IMR-90 (cell line): ENCODE measurements around the gene FRMPD4. TPM values are rescaled to one million over a fixed set of nuclear protein-coding genes. Genes with fewer than 3 reads are reported as not detected.

Experiments used
- ATAC-seq: fragments of 200-7000 bp; cut with Tn5 transposase; 2 replicates; pipeline ENCODE4 v1.9.1; 2020; ENCODE audit warnings: low read depth, mild to moderate bottlenecking, moderate library complexity
- BruUV-seq: library from RNA; stranded (reverse); fragments of 400-500 nt; replicated peaks from 2 replicates; lab custom pipeline; 2021; lab: Mats Ljungman, UMichigan
- CTCF ChIA-PET: fragments of 300-600 bp; formaldehyde crosslinking; extraction: SDS; loops from one replicate; lab custom pipeline; 2021; ENCODE audit warnings: antibody characterized with exemption; lab: Yijun Ruan, JAX
- POLR2A ChIA-PET: fragments of 300-600 bp; sonication (Branson Sonifier 250); formaldehyde crosslinking; loops from one replicate; lab custom pipeline; 2022; ENCODE audit warnings: antibody characterized with exemption; ENCODE audit not compliant: unreplicated experiment; lab: Charles Lee
- DNase-seq: peaks from one replicate; pipeline ENCODE4 v3.0.0; 2013
- H2AFZ ChIP-seq: replicated peaks from 2 replicates; pipeline ENCODE3; 2013; ENCODE audit warnings: low read length, mild to moderate bottlenecking; ENCODE audit not compliant: poor library complexity
- H2AK5ac ChIP-seq: 2 replicates; pipeline ENCODE4 v1.6.1; 2013; ENCODE audit warnings: low read depth, low read length, inconsistent platforms
- H2AK9ac ChIP-seq: replicated peaks from 2 replicates; pipeline ENCODE3; 2013; ENCODE audit warnings: mild to moderate bottlenecking, low read depth, low read length, moderate library complexity; ENCODE audit not compliant: poor library complexity
- H2BK120ac ChIP-seq: 2 replicates; pipeline ENCODE4 v1.6.1; 2013; ENCODE audit warnings: low read depth, low read length, inconsistent platforms
- H2BK15ac ChIP-seq: 3 replicates; pipeline ENCODE4 v1.6.1; 2013; ENCODE audit warnings: low read depth, low read length, inconsistent platforms
- H2BK20ac ChIP-seq: 2 replicates; pipeline ENCODE4 v1.6.1; 2013; ENCODE audit warnings: low read depth, mild to moderate bottlenecking, inconsistent platforms, low read length, moderate library complexity
- H2BK5ac ChIP-seq: 2 replicates; pipeline ENCODE4 v1.6.1; 2013; ENCODE audit warnings: mild to moderate bottlenecking, low read depth, low read length, inconsistent platforms; ENCODE audit not compliant: poor library complexity, severe bottlenecking
- H3K14ac ChIP-seq: replicated peaks from 2 replicates; pipeline ENCODE4 v1.6.1; 2013; ENCODE audit warnings: low read depth, low read length, inconsistent platforms
- H3K18ac ChIP-seq: 2 replicates; pipeline ENCODE4 v1.6.1; 2013; ENCODE audit warnings: low read depth, low read length, control low read depth
- H3K23ac ChIP-seq: 2 replicates; pipeline ENCODE4 v1.6.1; 2013; ENCODE audit warnings: low read depth, low read length, inconsistent platforms
- H3K27ac ChIP-seq: 2 replicates; pipeline ENCODE4 v1.5.1; 2013; ENCODE audit warnings: mild to moderate bottlenecking, control low read depth, low read length; ENCODE audit not compliant: insufficient read depth
- H3K27me3 ChIP-seq: 2 replicates; pipeline ENCODE4 v1.6.1; 2013; ENCODE audit warnings: low read length; ENCODE audit not compliant: control insufficient read depth, insufficient read depth
- H3K36me3 ChIP-seq: 2 replicates; pipeline ENCODE4 v1.6.1; 2013; ENCODE audit warnings: low read length, mixed read lengths; ENCODE audit not compliant: control insufficient read depth, insufficient read depth
- H3K4ac ChIP-seq: 2 replicates; pipeline ENCODE4 v1.6.1; 2013; ENCODE audit warnings: low read depth, low read length, inconsistent platforms
- H3K4me1 ChIP-seq: 2 replicates; pipeline ENCODE4 v1.6.1; 2013; ENCODE audit warnings: low read length, mixed read lengths; ENCODE audit not compliant: control insufficient read depth, insufficient read depth
- H3K4me2 ChIP-seq: 2 replicates; pipeline ENCODE4 v1.6.1; 2013; ENCODE audit warnings: low read depth, mild to moderate bottlenecking, control low read depth, low read length, moderate library complexity
- H3K4me3 ChIP-seq: 2 replicates; pipeline ENCODE4 v1.5.1; 2013; ENCODE audit warnings: low read depth, mild to moderate bottlenecking, control low read depth, low read length, moderate library complexity; ENCODE audit not compliant: insufficient read depth
- H3K56ac ChIP-seq: 2 replicates; pipeline ENCODE4 v1.6.1; 2013; ENCODE audit warnings: low read length, inconsistent platforms; ENCODE audit not compliant: insufficient read depth; ENCODE audit errors: extremely low read depth
- H3K79me1 ChIP-seq, 2 experiments: 2 replicates each; pipeline ENCODE4 v1.6.1; 2013; ENCODE audit warnings: low read length in 2 of 2, inconsistent platforms in 1 of 2, low read depth in 1 of 2
- H3K9ac ChIP-seq: 2 replicates; pipeline ENCODE4 v1.6.1; 2013; ENCODE audit warnings: low read depth, low read length, control low read depth
- H3K9me1 ChIP-seq: 2 replicates; pipeline ENCODE4 v1.6.1; 2013; ENCODE audit warnings: low read length, inconsistent platforms; ENCODE audit not compliant: insufficient read depth
- H3K9me3 ChIP-seq: 2 replicates; pipeline ENCODE4 v1.6.1; 2013; ENCODE audit warnings: low read length; ENCODE audit not compliant: control insufficient read depth, insufficient read depth
- H4K20me1 ChIP-seq: 2 replicates; pipeline ENCODE4 v1.6.1; 2013; ENCODE audit warnings: low read length, inconsistent platforms; ENCODE audit not compliant: insufficient read depth
- H4K5ac ChIP-seq: 2 replicates; pipeline ENCODE4 v1.6.1; 2013; ENCODE audit warnings: mild to moderate bottlenecking, low read depth, low read length, control low read depth
- H4K8ac ChIP-seq, 2 experiments: 2 replicates each; pipeline ENCODE4 v1.6.1; 2013; ENCODE audit warnings: low read depth in 2 of 2, low read length in 2 of 2, control low read depth in 1 of 2, inconsistent platforms in 1 of 2
- H4K91ac ChIP-seq: 2 replicates; pipeline ENCODE4 v1.6.1; 2013; ENCODE audit warnings: low read depth, low read length, inconsistent platforms; ENCODE audit not compliant: insufficient read depth
- FOS ChIP-seq: fragments of 150-350 bp; IDR thresholded peaks from 2 replicates; pipeline ENCODE4 v1.6.1; 2016; ENCODE audit warnings: low read depth, low read length
- MAZ ChIP-seq: IDR thresholded peaks from 2 replicates; pipeline ENCODE4 v1.6.1; 2012; ENCODE audit warnings: low read depth, mild to moderate bottlenecking, low read length, improper control_type of control experiment, moderate library complexity, borderline replicate concordance
- MXI1 ChIP-seq: IDR thresholded peaks from 2 replicates; pipeline ENCODE4 v1.6.1; 2012; ENCODE audit warnings: low read depth, mild to moderate bottlenecking, low read length, moderate library complexity, borderline replicate concordance
- RFX5 ChIP-seq: IDR thresholded peaks from 2 replicates; pipeline ENCODE4 v1.8.0; 2012; ENCODE audit warnings: low read depth, mild to moderate bottlenecking, low read length, moderate library complexity
- USF2 ChIP-seq: fragments of 150-350 bp; IDR thresholded peaks from 2 replicates; pipeline ENCODE4 v1.6.1; 2017; ENCODE audit warnings: mild to moderate bottlenecking, antibody characterized with exemption, low read length, low read depth
- WGBS, 2 experiments: methylation state at CpG; one replicate each; pipeline versions ENCODE4 v1.1.5 to v1.1.7; 2013; ENCODE audit warnings: missing lambda C conversion rate in 2 of 2; ENCODE audit not compliant: insufficient read length in 1 of 2; ENCODE audit errors: extremely low coverage in 2 of 2; 5-methylcytosine and 5-hydroxymethylcytosine counted together
- dilution Hi-C: fragments of 300-500 bp; cut with HindIII; formaldehyde crosslinking; loops from one replicate; pipeline ENCODE4 v1.14.3; 2018; ENCODE audit warnings: low sequenced_read_pairs; ENCODE audit not compliant: unreplicated experiment
- in situ Hi-C: fragments of 300-500 bp; cut with MboI; formaldehyde crosslinking; loops from 3 replicates; pipeline ENCODE4 v1.14.3; 2019; ENCODE audit warnings: low sequenced_read_pairs, inconsistent platforms, mixed read lengths
- intact Hi-C: fragments of 100-400 bp; cut with micrococcal nuclease; formaldehyde crosslinking; loops from 2 replicates; pipeline ENCODE4 v1.10.0; 2022
- polyA plus RNA-seq, 3 experiments: library from polyadenylated mRNA; depleted of rRNA; stranded (reverse); fragments of >200 nt; gene quantifications; 2 replicates each; pipeline ENCODE4 v1.2.3, GENCODE V29; 2012; ENCODE audit warnings: low replicate concordance in 1 of 3
- total RNA-seq: library from RNA; depleted of rRNA; stranded (reverse); fragments of >200 nt; gene quantifications from 2 replicates; pipeline ENCODE4 v1.2.3, GENCODE V29; 2012

Gene FRMPD4
- total and polyA plus RNA-seq, 2 of the 4 experiments (the other 2 are of a cell fraction): 0.53 to 1.1 TPM

DNA sequence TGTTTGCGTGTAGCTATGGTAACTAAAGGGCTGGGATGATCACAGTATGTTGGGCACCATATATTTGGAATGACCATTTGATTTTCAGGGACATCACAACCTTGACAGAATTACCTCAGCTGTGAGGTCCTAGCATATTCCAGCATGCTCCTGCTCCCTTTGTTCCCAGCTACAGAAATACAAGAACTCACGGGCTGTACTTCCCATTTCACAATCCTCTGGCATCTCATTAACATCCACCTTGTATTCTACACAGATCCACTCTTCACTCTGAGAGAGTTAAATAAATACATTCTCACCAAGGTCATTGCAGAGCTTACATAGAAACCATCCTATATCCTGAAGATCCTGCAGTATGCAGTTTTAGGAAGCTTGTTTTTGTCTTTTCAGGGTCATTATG, 169.7 kb downstream of the FRMPD4 start:
- DNase-seq (no peak), ATAC-seq (no peak)
- H3K36me3 ChIP-seq: no peaks in the 10 kb centered on the region
- H3K56ac ChIP-seq: no peak overlapping the region
- no peak overlapping the region for H4K91ac ChIP-seq
- no peak overlapping the region for H2BK5ac ChIP-seq
- no peak overlapping the region for H3K27ac ChIP-seq
- H3K23ac ChIP-seq: no peak overlapping the region
- H3K9me1 ChIP-seq: 0 out of 2 replicates have a peak, but pooled peaks cover 4% of the 10 kb centered on the region
- no peak overlapping the region for H3K18ac ChIP-seq
- H2AK5ac ChIP-seq: no peak overlapping the region
- H4K5ac ChIP-seq: no peak overlapping the region
- dilution Hi-C loops (no loop called here), intact Hi-C loops (no loop called here), in situ Hi-C loops (no loop called here)
- H3K4me2 ChIP-seq: no peak overlapping the region
- no peak overlapping the region for H4K8ac ChIP-seq
- H3K9ac ChIP-seq: no peak overlapping the region
- POLR2A ChIA-PET: no interaction called here
- no TSS peak for BruUV-seq
- no peak overlapping the region for H2BK15ac ChIP-seq
- no peaks in the 10 kb centered on the region for H3K9me3 ChIP-seq
- CTCF ChIA-PET: no interaction called here
- H2BK20ac ChIP-seq: no peak overlapping the region
- H4K20me1 ChIP-seq: no peaks in the 10 kb centered on the region
- H3K14ac ChIP-seq: no peak overlapping the region
- TF ChIP-seq USF2 (no peak), RFX5 (no peak), MAZ (no peak), FOS (no peak), MXI1 (no peak)
- H3K79me1 ChIP-seq: no peaks in the 10 kb centered on the region
- no peak overlapping the region for H3K4ac ChIP-seq
- H3K27me3 ChIP-seq: no peaks in the 10 kb centered on the region
- no peak overlapping the region for H3K4me3 ChIP-seq
- 0 out of 2 replicates have a peak, but pooled peaks cover 2% of the 10 kb centered on the region for H3K4me1 ChIP-seq
- no peak overlapping the region for H2BK120ac ChIP-seq
- WGBS, 2 experiments: no CpG with 5 or more reads among the region's 2 CpGs
- H2AFZ ChIP-seq: no peak overlapping the region
- no peak overlapping the region for H2AK9ac ChIP-seq
